H1 (cell line): ENCODE measurements around the gene STK31. TPM values are rescaled to one million over a fixed set of nuclear protein-coding genes. Genes with fewer than 3 reads are reported as not detected.
"Not testable (repeated sequence)": the region's sequence is repeated elsewhere in the genome, so short reads cannot be mapped to it uniquely, and the experiment has no call there.

Experiments used
- CTCF ChIA-PET: fragments of 300-600 bp; sonication (Branson Sonifier 250); formaldehyde crosslinking; loops from one replicate; lab custom pipeline; 2021; ENCODE audit not compliant: partially characterized antibody; lab: Charles Lee
- POLR2A ChIA-PET: fragments of 300-600 bp; sonication (Branson Sonifier 250); formaldehyde crosslinking; loops from one replicate; lab custom pipeline; 2021; ENCODE audit warnings: inconsistent platforms; ENCODE audit not compliant: partially characterized antibody; lab: Charles Lee
- DNase-seq, 2 experiments: peaks; one replicate each; pipeline versions ENCODE4 v3.0.0 to v3.0.0-alpha.2; 2010 to 2022; ENCODE audit warnings: low spot score in 2 of 2, low read depth in 1 of 2, mixed read lengths in 1 of 2
- FAIRE-seq: peaks from 2 replicates; lab custom pipeline; 2011; peaks lifted over from hg19 to GRCh38; lab: Jason Lieb, UNC
- H2AFZ ChIP-seq: 2 replicates; pipeline ENCODE4 v1.8.1; 2012; ENCODE audit warnings: low read length, inconsistent platforms
- H2AK5ac ChIP-seq: 2 replicates; pipeline ENCODE4 v1.6.1; 2013; ENCODE audit warnings: low read depth, low read length
- H2BK120ac ChIP-seq: replicated peaks from 2 replicates; pipeline ENCODE3; 2013; ENCODE audit warnings: low read depth, low read length, inconsistent platforms
- H2BK12ac ChIP-seq: 2 replicates; pipeline ENCODE4 v1.6.1; 2013; ENCODE audit warnings: low read depth, low read length
- H2BK15ac ChIP-seq: 2 replicates; pipeline ENCODE4 v1.6.1; 2013; ENCODE audit warnings: low read length
- H2BK20ac ChIP-seq: 2 replicates; pipeline ENCODE4 v1.6.1; 2013; ENCODE audit warnings: low read length
- H2BK5ac ChIP-seq: 2 replicates; pipeline ENCODE4 v1.6.1; 2013; ENCODE audit warnings: low read depth, low read length
- H3K14ac ChIP-seq: 2 replicates; pipeline ENCODE4 v1.6.1; 2013; ENCODE audit warnings: inconsistent platforms; ENCODE audit not compliant: insufficient read length
- H3K18ac ChIP-seq: 2 replicates; pipeline ENCODE4 v1.6.1; 2013; ENCODE audit warnings: low read length; ENCODE audit errors: extremely low read depth
- H3K23ac ChIP-seq: 2 replicates; pipeline ENCODE4 v1.6.1; 2013; ENCODE audit warnings: inconsistent platforms; ENCODE audit not compliant: insufficient read length
- H3K23me2 ChIP-seq: 2 replicates; pipeline ENCODE4 v1.6.1; 2013; ENCODE audit warnings: low read depth, low read length
- H3K27ac ChIP-seq: 2 replicates; pipeline ENCODE4 v1.6.1; 2011; ENCODE audit warnings: low read depth, low read length, inconsistent platforms
- H3K27me3 ChIP-seq, 4 experiments: replicated peaks in 1 of 4; 1 replicate in 1 of 4; 2 replicates in 3 of 4; pipeline versions ENCODE4 v1.6.1 to v1.8.1; 2011 to 2013; ENCODE audit warnings: low read length in 3 of 4, mild to moderate bottlenecking in 3 of 4, inconsistent platforms in 2 of 4, mixed read lengths in 2 of 4, moderate library complexity in 1 of 4; ENCODE audit not compliant: control insufficient read depth in 3 of 4, insufficient read depth in 3 of 4; ENCODE audit errors: extremely low read depth in 1 of 4
- H3K36me3 ChIP-seq, 4 experiments: 2 replicates each; pipeline versions ENCODE4 v1.6.1 to v1.8.1; 2011 to 2013; ENCODE audit warnings: mild to moderate bottlenecking in 4 of 4, low read length in 3 of 4, moderate library complexity in 2 of 4, control low read depth in 1 of 4, inconsistent platforms in 1 of 4; ENCODE audit not compliant: insufficient read depth in 4 of 4, control insufficient read depth in 2 of 4
- H3K4ac ChIP-seq: replicated peaks from 2 replicates; pipeline ENCODE3; 2013; ENCODE audit warnings: low read length, low read depth, mixed read lengths, inconsistent platforms; ENCODE audit not compliant: insufficient read length
- H3K4me1 ChIP-seq, 4 experiments: replicated peaks in 1 of 4; 1 replicate in 1 of 4; 2 replicates in 3 of 4; pipeline versions ENCODE4 v1.6.1 to v1.8.1; 2011 to 2013; ENCODE audit warnings: low read length in 3 of 4, inconsistent platforms in 2 of 4, mixed read lengths in 1 of 4; ENCODE audit not compliant: insufficient read depth in 4 of 4, control insufficient read depth in 3 of 4
- H3K4me2 ChIP-seq, 2 experiments: 2 replicates each; pipeline versions ENCODE4 v1.6.1 to v1.8.1; 2011 to 2013; ENCODE audit warnings: low read depth in 2 of 2, low read length in 2 of 2, control low read depth in 1 of 2, inconsistent platforms in 1 of 2, mild to moderate bottlenecking in 1 of 2; ENCODE audit not compliant: insufficient read depth in 1 of 2
- H3K4me3 ChIP-seq, 4 experiments: fragments of 200-600, 300-600 bp in 1 of 4; sonication (generic), shearing (Covaris generic), sonication (Bioruptor Twin) in 1 of 4; 2 replicates each; pipeline versions ENCODE4 v1.5.1 to v1.8.1; 2011 to 2016; ENCODE audit warnings: low read length in 4 of 4, low read depth in 3 of 4, control low read depth in 2 of 4, inconsistent platforms in 2 of 4, mild to moderate bottlenecking in 2 of 4, mixed read lengths in 1 of 4, moderate library complexity in 1 of 4; ENCODE audit not compliant: insufficient read depth in 2 of 4; ENCODE audit errors: extremely low read depth in 1 of 4
- H3K56ac ChIP-seq: replicated peaks from 2 replicates; pipeline ENCODE3; 2013; ENCODE audit warnings: low read depth, mild to moderate bottlenecking, mixed read lengths, low read length, inconsistent platforms; ENCODE audit not compliant: insufficient read length
- H3K79me1 ChIP-seq: 2 replicates; pipeline ENCODE4 v1.6.1; 2013; ENCODE audit warnings: low read depth, low read length, control low read depth
- H3K79me2 ChIP-seq, 2 experiments: 2 replicates each; pipeline versions ENCODE4 v1.6.1 to v1.8.1; 2012 to 2013; ENCODE audit warnings: low read length in 2 of 2, mild to moderate bottlenecking in 2 of 2, inconsistent platforms in 1 of 2; ENCODE audit not compliant: insufficient read depth in 2 of 2, control insufficient read depth in 1 of 2
- H3K9ac ChIP-seq, 4 experiments: replicated peaks in 1 of 4; 1 replicate in 1 of 4; 2 replicates in 3 of 4; pipeline versions ENCODE4 v1.6.1 to v1.8.1; 2011 to 2013; ENCODE audit warnings: low read depth in 3 of 4, low read length in 3 of 4, control low read depth in 2 of 4, mild to moderate bottlenecking in 2 of 4, moderate library complexity in 2 of 4, inconsistent platforms in 1 of 4; ENCODE audit errors: extremely low read depth in 1 of 4
- H3K9me3 ChIP-seq, 2 experiments: 2 replicates each; pipeline versions ENCODE4 v1.6.1 to v1.8.1; 2012 to 2013; ENCODE audit warnings: mild to moderate bottlenecking in 2 of 2, moderate library complexity in 2 of 2, control low read depth in 1 of 2, inconsistent platforms in 1 of 2, low read depth in 1 of 2, low read length in 1 of 2, mixed read lengths in 1 of 2; ENCODE audit not compliant: insufficient read depth in 2 of 2
- H4K20me1 ChIP-seq, 2 experiments: replicated peaks in 1 of 2; 2 replicates each; pipeline versions ENCODE3 to v1.8.1; 2011 to 2013; ENCODE audit warnings: inconsistent platforms in 2 of 2, low read length in 2 of 2, mild to moderate bottlenecking in 1 of 2; ENCODE audit not compliant: insufficient read depth in 2 of 2, control insufficient read depth in 1 of 2
- H4K5ac ChIP-seq: 2 replicates; pipeline ENCODE4 v1.6.1; 2013; ENCODE audit warnings: low read length, low read depth, mixed read lengths, inconsistent platforms; ENCODE audit not compliant: insufficient read length
- H4K8ac ChIP-seq: 2 replicates; pipeline ENCODE4 v1.8.0; 2013; ENCODE audit warnings: mild to moderate bottlenecking, moderate library complexity, low read length, inconsistent platforms; ENCODE audit not compliant: insufficient read depth; ENCODE audit errors: extremely low read depth
- H4K91ac ChIP-seq: replicated peaks from 2 replicates; pipeline ENCODE3; 2013; ENCODE audit warnings: low read length, mixed read lengths, inconsistent platforms; ENCODE audit not compliant: insufficient read length
- whole genome bisulfite sequencing, 2 experiments: shearing (Covaris generic) in 1 of 2; methylation state at CpG; one replicate each; pipeline versions ENCODE4 v1.1.6 to v1.1.7; 2013 to 2015; ENCODE audit warnings: low lambda C conversion rate in 2 of 2, mixed read lengths in 2 of 2, inconsistent platforms in 1 of 2, low coverage in 1 of 2, missing lambda C conversion rate in 1 of 2; ENCODE audit not compliant: insufficient replicate concordance in 2 of 2, insufficient coverage in 1 of 2, insufficient read length in 1 of 2; ENCODE audit errors: extremely low coverage in 1 of 2, missing lambda C conversion rate in 1 of 2; 5-methylcytosine and 5-hydroxymethylcytosine counted together
- polyA plus RNA-seq, 7 experiments: library from polyadenylated mRNA; depleted of rRNA in 3 of 7; stranded (reverse) in 5 of 7; unstranded in 2 of 7; fragments of >200 nt in 5 of 7; fragments of 200-250 nt in 2 of 7; gene quantifications; 1 replicate in 5 of 7; 2 replicates in 1 of 7; 4 replicates in 1 of 7; pipeline versions ENCODE4 v1.2.1 to v1.2.3, GENCODE V29; 2011 to 2013; ENCODE audit warnings: missing spikeins in 2 of 7, mixed read lengths in 2 of 7
- total RNA-seq: library from RNA; stranded (reverse); fragmentation: NEBNext Ultra II Directional; extraction: Animal tissue kit (Norgen Biotek cat#: 25700); gene quantifications from 2 replicates; pipeline ENCODE4 v1.2.1, GENCODE V29; 2021

Gene STK31
- total and polyA plus RNA-seq, 2 of the 8 experiments (the other 6 are each of a cell fraction or from before 2014, with no cell fraction given) = 0.15 to 0.32 TPM

DNA sequence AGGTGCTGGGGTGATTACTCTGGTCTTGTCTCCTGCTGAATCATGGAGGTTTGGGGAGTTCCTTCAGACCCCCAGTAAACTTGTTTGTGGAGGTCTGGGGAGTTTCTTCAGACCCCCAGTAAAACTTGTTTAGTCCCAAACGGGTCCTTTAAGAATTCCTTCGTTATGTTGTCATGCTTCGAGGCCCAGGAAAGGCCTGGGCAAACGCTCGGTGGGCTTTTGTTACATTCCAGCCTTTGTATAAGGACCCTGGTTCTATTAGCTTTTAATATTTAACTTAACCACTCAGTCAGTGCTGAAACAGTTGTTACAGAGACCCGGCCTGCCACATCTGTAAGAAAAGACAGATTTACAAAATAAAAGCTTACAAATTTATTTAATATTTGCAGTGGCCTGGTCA, 26.0 kb upstream of the STK31 start:
- H2AK5ac ChIP-seq, H2BK120ac ChIP-seq, H3K4me3 ChIP-seq, H2BK15ac ChIP-seq, H3K4me2 ChIP-seq, H3K27me3 ChIP-seq, H3K79me1 ChIP-seq, H3K9ac ChIP-seq, H4K91ac ChIP-seq, H3K18ac ChIP-seq, FAIRE-seq, H4K20me1 ChIP-seq, H3K56ac ChIP-seq, H3K23me2 ChIP-seq, H3K27ac ChIP-seq, H2AFZ ChIP-seq, H3K14ac ChIP-seq, H2BK12ac ChIP-seq, H3K23ac ChIP-seq, H3K9me3 ChIP-seq, H4K8ac ChIP-seq, H2BK5ac ChIP-seq, DNase-seq, H4K5ac ChIP-seq, H3K4ac ChIP-seq, H2BK20ac ChIP-seq, H3K4me1 ChIP-seq: not testable (repeated sequence)
- 83% methylated on average over 6 of the region's 6 CpGs; no CpG with 5 or more reads in 1 of the 2 experiments for WGBS, 2 experiments
- ChIA-PET CTCF (interaction anchor here (0.8 to 4.7 kb wide), 8 partner anchors 10 to 116 kb away, joined by 3 to 37 read pairs (median 4); no protein-coding TSS in a partner anchor), POLR2A (interaction anchor here (1.4 kb wide), 2 partner anchors 10 to 21 kb away, joined by 3 to 4 read pairs; no protein-coding TSS in a partner anchor)
- peaks cover 0 to 20% (median 4%) of the 10 kb centered on the region in 4 experiments; a peak in 4 of 8 replicates for H3K36me3 ChIP-seq
- peaks cover 0 to 64% of the 10 kb centered on the region in 2 experiments; a peak in 3 of 4 replicates for H3K79me2 ChIP-seq
